HG02798 (cell line): Measurements from ENCODE around the gene C19orf47.
"Not testable (repeated sequence)": the region's sequence is repeated elsewhere in the genome, so short reads cannot be mapped to it uniquely, and the experiment has no call there.

ENCODE experiments used
- ATAC-seq: cut with Tn5 transposase; IDR thresholded peaks from one replicate; pipeline ENCODE4 v1.9.1; 2021; ENCODE audit warnings: mild to moderate bottlenecking; ENCODE audit not compliant: unreplicated experiment, poor library complexity

Gene C19orf47

DNA sequence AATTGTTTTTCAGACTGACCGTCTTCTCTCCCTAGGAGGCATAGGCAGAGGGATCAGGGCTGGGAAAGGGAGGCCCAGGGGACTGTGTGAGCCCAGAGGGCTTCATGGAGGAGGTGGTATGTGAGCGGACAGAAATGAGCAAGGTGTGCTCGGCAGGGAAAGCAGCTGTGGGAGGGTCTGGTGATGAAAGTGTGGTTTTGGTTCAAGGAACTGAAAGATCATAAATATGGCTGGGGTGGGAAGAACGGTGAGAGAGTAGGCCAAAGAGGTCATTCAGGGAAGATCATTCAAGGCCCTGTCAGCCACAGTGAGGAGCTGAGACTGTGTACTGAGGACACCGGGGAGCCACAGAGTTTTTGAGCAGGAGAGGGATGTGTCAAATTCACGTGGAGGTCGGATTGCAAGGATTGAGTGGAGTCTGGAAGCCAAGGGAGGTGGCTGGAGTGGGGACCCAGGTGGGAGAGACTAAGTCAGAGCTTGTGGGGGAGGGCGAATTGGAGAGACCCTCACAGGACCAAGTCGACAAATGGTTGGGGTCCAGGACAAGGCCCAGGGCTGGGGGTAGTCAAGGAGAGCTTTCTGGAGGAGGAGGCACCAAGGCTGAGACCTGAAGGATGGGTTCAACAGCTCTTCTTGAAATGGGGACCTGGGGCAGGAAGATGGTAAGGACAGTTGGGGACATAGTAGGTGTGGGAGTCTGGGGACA, 7.9 kb upstream of the C19orf47 start:
- ATAC-seq, result no peak

DNA sequence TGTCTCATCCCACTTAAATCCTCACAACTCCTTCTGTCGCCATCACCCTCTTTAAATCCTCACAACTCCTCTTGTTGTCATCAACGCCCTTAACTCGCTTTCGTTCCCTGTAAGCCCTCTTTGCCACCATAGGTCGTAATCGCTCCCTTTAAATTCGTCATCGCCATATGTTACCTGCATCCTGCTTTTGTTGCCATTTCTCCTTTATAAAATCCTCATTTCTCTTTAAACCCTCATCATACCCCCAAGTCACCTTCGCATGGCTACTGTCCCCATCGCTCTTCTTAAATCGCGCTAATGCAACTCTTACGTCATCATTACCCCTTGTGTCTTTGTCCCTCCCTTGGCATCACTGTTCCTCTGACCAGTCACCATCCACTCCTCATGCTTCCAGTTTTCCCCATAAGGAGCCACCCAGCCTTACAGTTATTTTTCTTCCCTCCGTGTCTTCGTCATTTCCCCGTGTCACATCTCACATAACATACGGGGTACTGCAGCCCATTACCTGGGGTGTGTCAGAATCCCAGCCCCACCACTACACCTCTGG, 837 bp upstream of the C19orf47 start:
- ATAC-seq, result no peak

DNA sequence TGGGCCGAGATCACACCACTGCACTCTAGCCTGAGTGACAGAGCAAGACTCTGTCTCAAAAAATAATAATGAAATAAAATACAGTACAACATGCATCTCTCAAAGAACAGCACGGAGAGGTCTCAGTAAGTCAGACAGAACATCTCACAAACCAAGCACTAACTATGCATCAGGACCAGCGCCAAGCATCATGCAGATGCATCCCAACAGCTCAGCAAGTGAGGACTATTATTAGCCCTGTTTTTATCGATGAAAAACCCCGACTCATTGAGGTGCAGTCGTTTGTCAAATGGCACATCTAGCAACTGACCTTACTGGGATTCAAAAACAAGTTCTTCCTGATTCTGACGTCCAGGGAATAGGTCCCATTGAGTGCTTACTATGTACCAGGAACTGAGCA, 3.8 kb downstream of the C19orf47 start:
- ATAC-seq, result no peak

DNA sequence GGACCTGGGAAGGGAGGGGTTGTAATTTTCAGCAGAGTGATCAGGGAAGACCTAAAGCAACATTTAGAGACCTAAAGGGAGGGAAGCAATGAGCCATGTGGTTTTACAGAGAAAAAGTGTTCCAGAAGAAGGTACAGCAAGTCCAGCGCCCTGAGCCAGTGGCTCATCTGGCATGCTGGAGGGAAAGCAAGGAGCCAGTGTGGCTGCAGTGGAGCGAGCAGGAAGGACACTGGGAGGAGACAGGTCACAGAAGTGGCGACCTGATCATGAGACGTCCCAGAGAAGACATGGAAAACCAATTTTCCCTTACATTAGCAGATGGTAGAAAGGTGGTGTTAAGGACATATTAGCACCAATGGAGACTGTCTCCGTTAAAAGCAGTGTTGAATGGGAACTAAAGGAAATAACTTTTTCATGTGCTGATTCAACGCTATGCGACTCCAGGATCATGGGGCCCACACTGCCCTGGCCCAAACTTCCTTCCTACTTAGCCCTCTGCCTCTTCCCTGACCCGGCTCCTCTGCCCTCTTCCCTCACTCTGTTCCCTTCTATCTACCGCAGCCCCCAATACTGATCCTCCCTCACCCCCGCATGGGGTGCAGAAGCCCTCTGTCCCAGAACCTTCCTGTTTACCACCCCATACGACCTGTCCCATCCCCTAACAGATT, 5.4 kb downstream of the C19orf47 start:
- ATAC-seq, result no peak

DNA sequence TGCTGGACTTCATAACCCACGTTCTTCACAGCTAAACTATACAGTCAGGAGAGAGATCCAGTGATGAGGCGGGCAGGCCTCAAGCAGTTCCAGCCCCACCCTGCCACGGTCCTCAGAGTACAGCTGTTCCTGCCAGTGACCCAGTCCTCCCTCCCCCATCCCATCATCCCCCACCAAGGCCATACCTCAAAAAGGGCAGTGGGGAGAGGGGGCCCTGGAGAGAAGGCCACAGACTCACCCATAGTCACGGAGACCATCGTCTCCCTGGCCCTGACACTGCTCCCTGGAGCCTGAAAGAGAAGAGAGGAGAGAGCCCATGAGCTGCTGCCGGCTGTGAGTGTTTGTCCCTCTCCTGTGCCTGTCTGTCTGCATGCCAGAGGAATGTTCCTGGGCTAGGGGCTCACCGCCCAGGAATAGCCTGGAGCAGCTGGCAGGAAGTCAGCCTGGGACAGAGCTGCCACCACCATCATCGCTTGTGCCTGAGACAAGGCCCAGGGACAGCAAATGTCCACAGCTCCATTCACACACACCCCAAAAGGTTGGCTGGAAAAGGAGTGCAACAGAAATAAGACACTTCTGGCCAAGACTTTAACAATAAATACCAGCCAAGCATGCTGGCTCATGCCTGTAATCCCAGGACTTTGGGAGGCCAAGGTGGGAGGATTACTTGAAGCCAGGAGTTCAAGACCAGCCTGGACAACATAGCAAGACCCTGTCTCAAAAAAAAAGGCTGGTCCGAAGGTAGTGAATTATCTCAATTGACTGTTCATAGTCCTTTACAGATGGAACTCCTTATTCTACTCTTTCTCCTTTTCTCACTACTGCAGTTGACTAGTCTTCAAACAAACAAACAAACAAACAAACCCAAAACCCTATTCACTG, 6.4 kb downstream of the C19orf47 start:
- no peak for ATAC-seq

DNA sequence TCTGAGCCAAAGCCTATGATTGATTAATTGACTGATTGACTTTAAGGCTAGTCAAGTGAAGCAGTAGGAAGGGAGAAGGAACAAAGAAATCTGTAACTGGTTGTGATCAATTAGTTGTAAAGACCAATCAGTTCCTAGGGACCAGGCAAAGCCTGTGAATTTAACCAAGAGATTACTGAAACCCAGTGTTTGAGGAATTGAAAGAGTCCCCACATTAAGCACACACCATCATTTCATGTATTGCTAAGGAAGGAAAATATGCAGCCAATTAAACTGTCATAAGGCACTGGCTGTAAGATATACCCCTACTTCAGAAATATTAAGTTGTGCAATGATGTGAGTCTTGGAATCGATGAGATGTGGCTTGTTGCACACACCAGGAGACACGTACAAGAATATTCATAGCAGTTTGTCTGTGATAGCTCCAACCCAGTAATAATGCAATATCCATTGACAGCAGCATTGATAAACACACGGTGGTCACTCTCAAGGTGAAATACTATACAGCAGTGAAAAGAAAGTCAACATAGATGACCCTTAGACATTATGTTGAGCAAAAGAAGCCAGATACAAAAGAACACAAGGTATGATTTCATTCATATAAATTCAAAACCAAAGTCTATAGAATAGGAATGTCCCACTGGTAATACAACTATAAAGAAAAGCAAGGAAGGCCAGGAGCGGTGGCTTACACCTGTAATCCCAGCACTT, 9.0 kb downstream of the C19orf47 start:
- no peak for ATAC-seq

DNA sequence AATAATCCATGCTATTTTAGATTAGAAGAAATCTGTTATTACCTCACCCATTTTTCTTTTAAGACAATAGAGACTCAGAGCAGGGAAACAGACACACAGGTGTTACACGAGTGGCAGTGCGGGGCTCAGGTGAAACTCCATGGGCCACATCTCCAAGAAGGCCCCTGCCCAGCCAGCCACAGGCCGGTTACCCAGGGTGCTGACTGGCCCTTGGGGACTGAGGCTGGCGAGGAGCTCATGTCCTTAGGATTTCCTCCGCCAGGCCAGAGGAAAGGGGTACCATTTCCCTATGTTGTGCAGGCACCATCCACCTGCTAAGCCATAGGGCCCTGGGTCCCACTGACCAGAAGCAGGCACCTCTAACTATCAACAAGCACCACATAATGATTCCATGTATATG, 10.6 kb downstream of the C19orf47 start:
- no peak for ATAC-seq

DNA sequence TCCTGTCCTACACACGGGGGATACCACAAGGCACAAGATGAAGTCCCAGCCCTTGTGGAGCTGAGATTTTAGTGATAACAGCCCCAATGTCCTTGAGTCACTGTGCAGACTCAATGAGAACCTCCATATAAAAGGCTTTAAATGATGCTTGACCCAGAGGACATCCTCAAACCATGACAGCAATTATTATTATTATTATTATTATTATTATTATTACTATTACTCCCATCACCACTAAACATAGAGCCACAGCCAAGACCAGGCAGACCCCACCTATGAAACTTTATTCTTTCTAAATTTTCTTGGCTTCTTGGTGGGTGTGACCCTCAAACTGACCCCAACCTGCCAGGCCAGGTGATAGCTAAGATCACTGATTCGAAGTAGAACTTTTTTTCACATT, 11.1 kb downstream of the C19orf47 start:
- no peak for ATAC-seq

DNA sequence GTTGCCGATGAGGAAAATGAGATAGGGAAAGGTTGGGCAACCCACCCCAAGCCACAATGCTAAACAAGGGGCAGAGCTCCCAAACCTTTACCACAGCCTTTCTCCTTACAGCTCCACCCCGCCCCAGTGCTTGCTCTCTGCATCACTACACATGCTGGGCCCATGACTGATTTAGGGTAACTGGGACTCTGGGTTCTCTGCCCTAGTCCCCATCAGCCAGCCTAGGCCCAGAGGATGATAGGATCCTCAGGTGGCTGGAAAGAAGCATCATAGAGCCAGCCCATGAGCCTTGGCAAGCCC, 11.6 kb downstream of the C19orf47 start:
- ATAC-seq, result no peak

DNA sequence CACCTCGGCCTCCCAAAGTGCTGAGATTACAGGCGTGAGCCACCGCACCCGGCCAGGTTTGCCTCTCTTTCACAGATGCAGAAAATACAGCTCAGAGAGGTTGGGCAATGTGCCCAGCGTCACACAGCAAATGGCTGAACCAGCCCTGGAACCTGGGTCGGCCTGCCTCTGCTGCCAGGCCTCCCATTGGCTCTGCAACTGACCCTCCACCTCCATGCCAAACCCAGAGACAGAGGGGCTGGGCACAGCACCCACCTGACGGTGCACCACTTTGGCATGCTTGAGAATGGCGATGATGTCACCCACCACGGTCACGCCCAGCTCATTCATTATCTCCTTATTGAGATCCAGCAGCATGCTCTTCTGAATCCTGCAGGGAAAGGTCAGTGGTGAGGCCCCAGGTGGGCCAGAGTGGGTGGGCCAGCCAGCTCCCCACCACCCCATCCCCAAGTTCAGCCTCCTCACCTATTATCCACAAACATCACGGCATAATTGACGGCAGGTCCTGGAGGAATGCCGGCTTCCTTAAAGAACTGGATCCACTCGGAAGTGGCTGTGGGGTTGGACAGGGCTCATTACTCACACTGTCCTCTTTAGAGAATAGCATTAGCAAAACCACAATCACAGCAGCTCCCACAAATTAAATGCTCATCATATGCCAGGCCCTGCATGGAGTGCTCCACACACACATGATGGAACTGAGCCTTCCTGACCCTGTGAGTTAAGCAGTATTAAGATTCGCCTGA, 12.2 kb downstream of the C19orf47 start:
- ATAC-seq, result no peak

DNA sequence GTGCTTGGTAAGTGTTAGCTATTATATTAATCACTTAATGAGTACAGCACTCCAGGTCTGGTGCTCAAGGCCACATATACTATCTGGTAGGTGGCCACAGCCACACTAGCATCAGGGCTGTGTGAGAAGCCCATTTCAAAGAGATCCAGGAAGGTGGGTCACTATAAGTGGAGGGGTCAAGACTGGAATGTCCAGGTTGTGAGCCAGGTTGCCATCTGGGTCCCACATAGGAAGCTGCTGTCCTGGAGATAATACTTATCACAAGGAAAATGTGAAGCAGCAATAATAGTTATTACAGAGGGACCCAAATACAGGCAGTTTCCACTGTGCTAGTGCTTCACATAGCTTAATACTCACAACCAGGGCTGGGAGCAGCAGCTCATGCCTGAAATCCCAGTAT, 13.1 kb downstream of the C19orf47 start:
- no peak for ATAC-seq

DNA sequence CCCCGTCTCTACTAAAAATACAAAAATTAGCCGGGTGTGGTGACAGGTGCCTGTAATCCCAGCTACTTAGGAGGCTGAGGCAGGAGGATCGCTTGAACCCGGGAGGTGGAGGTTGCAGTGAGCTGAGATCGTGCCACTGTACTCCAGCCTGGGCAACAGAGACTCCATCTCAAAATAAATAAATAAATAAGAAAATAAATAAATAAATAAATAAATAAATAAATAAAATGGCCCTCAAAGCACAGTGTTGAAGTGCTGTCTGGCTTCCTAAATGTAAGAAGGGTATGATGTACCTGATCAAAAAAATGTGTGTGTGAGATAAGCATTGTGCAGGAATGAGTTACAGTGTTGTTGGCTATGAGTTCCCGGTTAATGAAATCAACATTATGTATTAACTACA, 15.1 kb downstream of the C19orf47 start:
- ATAC-seq, result not testable (repeated sequence)

DNA sequence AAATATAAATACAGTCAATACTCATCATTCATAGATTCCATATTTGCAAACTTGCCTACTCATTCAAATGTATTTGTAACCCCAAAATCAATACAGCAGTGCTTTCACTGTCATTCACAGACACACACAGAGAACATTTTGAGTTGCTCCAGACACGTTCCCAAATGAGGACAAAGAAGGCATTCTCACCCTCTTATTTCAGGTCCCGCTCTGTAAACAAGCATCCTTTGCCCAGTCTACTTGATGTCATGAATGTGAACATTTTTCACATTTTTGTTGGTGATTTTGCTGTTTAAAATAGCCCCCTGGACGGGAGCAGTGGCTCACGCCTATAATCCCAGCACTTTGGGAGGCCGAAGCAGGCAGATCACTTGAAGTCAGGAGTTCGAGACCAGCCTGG, 15.5 kb downstream of the C19orf47 start:
- no peak for ATAC-seq

DNA sequence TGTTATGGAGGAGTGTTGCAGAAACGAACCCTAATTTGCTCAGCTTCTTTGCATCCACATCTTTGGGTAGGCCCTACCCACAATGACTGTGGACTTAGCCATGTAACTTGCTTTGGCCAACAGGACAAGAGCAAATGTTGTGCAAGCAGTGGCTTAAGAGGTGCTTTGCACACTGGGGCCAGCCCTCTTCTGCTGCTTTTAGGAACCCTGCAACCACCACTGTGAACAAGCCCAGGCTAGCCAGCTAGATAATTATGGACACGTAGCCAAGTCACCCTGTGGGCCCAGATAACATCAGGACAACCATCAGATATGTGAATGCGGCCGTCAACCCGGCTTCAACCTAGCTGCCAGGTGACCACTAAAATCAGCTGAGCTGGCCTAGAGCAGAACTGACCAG, 17.1 kb downstream of the C19orf47 start:
- ATAC-seq, result no peak

DNA sequence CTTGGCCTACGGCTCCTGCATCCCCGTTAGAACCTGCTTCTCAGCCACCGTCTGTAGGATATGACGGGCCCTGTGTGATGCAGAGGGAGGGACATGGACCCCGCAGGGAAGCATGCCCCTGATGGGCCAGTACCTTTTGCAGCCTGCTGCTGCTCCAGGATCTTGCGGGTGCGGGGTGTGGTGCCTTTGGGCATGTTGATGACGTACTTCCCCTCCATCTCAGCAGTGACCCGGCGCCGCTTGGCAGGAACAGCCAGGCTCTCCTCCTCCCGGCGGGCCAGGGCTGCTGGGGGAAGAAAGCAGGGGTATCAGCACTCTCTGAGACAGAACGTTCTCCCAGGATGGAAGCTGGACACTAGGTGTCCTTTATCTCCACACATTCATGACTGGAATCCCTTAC, 22.0 kb downstream of the C19orf47 start:
- ATAC-seq, result no peak

DNA sequence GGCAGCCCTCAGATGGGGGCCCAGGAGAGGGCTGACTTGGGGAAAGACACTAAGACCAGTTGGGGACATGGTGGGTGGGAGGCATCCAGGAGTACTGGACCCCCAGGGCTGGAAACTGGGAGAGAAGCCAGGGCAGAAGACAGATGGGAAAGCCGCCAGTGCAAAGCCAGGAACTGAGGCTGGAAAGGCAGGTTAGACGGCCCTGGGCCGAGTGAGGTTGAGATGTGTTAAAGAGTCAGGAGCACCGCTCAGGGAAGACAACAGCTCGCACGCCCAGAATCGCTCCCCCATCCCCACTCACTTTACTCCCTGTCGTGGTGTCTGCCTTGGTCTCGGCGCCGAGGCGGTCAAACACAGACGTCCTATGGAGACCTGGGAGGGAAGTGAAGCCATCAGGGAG, 24.5 kb downstream of the C19orf47 start:
- no peak for ATAC-seq

DNA sequence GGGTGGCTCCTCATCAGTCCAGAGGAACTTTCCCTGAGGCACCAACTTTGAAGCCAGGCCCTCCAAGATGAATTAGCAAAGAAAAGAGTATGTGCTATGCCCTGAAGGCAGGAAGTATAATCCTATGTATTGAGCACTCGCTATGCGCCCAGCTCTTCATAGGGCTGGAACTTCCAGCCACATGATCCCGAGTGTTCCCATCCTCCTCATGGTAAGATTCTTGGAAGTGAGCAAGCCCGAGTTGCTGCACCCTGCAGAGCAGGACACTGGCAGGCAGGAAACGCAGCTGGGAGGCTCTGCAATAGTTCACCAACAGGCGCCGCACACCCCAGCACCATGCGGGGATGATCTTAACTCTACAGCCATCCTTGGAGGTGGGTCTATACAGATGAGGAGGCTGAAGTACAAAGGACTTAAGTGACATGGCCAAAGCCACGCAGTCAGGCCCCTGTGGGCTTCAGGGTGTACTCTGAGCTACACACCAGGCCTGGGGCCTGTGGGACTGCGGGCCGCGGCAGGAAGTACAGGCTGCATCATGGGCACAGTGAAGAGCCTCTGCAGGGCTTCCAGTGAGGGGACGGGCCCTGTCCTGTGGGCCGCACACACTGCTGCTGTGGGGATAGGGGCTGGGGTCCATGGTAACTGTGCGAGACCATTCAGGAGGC, 25.1 kb downstream of the C19orf47 start:
- no peak for ATAC-seq

DNA sequence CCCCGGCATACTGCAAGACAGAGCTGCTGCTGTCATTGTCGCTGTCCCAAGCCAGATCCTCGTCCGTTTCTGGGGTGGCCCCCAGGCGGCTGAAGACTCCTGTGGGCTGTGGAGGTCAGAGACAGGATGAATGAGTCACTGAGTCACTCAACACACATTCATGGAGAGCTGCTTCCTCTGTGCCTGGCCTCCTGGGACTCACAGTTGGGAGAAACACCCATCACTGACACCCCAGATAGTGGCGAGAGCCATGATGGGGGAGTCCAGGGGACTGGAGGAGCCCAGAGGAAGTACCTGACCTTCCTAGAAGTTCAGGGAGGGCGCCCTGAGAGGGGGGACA, 26.0 kb downstream of the C19orf47 start:
- ATAC-seq, result no peak

DNA sequence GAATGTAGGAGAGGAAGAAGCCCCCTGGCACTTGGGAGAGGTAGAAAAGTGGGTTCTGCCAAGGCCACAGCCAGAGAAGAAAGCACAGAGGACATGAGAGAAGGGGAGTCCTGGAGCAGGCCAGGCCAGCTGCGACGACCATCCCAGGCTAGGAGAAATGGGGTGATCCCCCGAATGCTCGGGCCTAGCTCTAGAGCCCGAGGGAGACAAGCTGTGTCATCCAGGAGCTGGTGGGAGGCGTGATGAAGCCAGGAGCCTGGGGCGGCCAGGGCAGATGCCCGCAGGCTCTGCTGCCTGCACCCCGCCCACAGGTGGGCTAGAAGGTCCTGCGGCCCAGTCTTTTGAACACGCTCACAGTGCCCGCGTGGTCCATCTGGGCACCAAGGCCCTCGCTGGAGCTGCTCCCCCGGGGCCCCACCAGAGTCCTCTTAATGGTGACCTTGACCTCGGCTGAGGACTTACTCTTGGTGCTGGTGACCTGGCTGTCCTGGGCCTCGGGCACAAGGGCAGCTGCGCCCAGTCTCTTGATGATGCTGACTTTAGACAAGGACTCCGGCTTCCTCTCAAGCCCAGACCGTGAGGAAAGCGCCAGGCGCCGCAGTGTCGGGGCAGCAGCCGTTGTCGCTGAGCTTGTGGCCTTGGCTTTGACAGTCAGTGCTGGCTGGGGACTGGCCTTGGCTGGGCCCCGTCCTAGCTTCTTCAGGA, 26.5 kb downstream of the C19orf47 start:
- ATAC-seq, result no peak
